Hair follicle dermal papilla cell (primary cell): ENCODE data around the gene TMIGD1. TPM values are rescaled to one million over a fixed set of nuclear protein-coding genes. Genes with fewer than 3 reads are reported as not detected.

Experiments
- small RNA-seq: library from RNA; depleted of rRNA; stranded (forward); fragments of <200 nt; gene quantifications from one replicate; pipeline ENCODE3, GENCODE V24; 2012
- total RNA-seq: library from RNA; depleted of rRNA; stranded (reverse); fragments of >200 nt; gene quantifications from 2 replicates; pipeline ENCODE4 v1.2.3, GENCODE V29; 2012

The TMIGD1 gene, protein sequence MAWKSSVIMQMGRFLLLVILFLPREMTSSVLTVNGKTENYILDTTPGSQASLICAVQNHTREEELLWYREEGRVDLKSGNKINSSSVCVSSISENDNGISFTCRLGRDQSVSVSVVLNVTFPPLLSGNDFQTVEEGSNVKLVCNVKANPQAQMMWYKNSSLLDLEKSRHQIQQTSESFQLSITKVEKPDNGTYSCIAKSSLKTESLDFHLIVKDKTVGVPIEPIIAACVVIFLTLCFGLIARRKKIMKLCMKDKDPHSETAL
- total RNA-seq = not detected in 2 replicates

DNA sequence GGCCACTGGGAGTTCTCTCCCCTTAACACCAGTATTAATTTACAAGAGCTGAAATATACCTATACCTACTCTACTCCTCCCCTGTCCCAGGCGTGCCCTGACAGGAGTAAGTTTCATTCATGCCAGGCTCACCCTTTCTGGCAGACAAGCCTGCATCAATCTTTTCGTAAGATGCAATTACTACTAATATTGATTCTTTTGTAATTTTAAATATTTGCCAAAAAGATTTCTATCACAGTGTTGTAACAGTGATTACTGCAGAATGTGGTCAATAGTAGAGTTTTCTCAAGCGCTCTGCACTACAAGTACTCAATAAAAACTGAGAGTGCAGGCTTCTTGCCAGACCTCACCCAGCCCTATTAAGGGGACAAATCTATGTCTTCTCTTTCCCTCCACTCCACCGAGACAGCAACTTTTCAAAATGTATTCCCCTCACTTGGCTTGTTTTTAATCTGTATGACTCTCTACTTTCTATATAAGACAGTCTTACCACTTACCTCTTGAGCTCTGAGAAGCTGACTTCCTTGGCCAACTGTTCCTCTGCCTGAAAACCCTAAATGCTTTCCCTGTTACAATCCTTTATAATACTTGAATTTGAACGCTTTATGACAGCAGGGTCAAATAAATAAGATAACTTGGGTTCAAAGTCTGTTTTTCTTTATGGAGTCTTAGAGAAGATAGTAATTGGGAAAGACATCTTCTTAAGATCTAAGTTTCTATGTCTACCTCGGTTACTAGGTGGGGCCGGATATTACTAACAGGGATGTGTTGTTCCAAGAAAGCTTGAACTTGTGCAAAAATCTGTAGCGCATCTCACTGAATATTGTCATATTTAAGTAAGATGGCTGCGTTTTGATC is at the start of gene TMIGD1:
Gene TMIGD1 (minus strand): TSS at position 555 of the 858 bp plus-strand sequence. CDS start 1,924 bp downstream, outside the sequence.

DNA sequence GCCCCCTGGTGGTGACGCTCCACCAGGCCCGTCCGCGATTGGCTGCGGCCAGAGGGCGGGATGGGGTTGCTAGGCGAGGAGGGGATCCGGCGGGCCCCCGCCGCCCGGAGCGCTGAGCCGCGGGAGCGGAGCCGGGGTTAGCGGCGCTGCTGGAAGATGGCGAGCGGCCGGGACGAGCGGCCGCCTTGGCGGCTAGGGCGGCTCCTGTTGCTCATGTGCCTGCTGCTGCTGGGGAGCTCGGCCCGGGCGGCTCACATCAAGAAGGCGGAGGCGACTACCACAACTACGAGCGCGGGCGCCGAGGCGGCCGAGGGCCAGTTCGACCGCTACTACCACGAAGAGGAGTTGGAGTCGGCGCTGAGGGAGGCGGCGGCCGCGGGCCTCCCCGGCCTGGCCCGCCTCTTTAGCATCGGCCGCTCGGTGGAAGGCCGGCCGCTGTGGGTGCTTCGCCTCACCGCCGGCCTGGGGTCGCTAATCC is 45.0 kb upstream of the TMIGD1 start, which contains the start of gene CPD:
Gene CPD (plus strand): TSS at position 103 of the 478 bp plus-strand sequence. CDS start 54 bp downstream, at position 157.

DNA sequence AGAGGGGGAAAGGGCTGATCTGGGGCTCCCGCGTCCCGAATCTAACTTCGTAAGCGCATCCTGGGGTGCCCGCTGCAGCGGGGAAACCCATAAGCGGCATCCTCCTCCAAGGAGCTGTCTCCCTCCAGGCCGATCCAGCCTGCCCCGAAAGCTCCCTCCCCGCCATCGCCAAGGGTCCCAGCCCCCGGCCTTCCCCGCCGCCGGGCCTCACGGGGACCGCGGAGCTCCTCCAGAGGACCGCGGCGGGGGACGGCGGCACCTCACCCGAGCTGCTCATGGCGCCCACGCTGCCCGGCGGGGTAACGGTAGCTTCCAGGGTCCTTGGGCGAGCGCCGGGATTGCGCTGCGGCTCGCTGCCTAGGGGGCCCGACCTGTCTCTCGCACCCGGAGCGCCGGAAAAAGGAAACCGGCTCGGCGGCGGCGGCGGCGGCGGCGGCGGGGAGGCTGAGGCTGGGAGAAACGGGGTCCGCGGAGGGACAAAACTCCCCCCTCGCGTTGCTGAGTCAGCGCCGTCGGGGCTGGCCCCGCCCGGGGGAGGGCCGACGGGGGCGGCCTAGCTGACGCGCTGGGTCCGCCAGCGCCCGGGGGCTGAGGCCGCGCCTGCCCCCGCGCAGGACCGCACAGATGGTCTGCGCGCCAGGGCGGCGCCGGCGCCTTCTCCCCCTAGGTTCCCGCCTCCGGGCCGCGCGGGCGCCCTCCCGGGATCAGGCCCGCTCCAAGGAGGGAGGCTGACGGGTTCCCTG is 42.1 kb downstream of the TMIGD1 start, which contains the start of gene BLMH:
Gene BLMH (minus strand): TSS at position 402 of the 743 bp plus-strand sequence. CDS start 125 bp downstream, at position 277.

Small RNA genes within 50 kb of the gene (small RNA-seq; reads per million reads assigned to genes)
- gene RF00019 (not detected), gene RNU6-1267P (not detected), gene RNU6-990P (not detected)

Other genes starting within 250 kb of the TMIGD1 start
- gene NSRP1, start 217.2 kb downstream of the TMIGD1 start, total RNA-seq = 8.3 and 10.2 TPM in 2 replicates
- 0.61 TPM in 1 of 2 replicates, not detected in the other for gene SLC6A4, start 98.4 kb downstream of the TMIGD1 start, total RNA-seq
- gene BLMH, start 42.1 kb downstream of the TMIGD1 start, total RNA-seq = 22.2 and 25.4 TPM in 2 replicates
- 76.6 and 105 TPM in 2 replicates for gene CPD, start 44.9 kb upstream of the TMIGD1 start, total RNA-seq
- gene GOSR1, start 143.4 kb upstream of the TMIGD1 start, total RNA-seq = 33.4 and 38.0 TPM in 2 replicates